Measurements from ENCODE around the gene DSP. TPM values are rescaled to one million over a fixed set of nuclear protein-coding genes. Genes with fewer than 3 reads are reported as not detected.

The DSP gene
- total RNA-seq, 1 experiment from 2014 or later: 76.1 TPM

DNA sequence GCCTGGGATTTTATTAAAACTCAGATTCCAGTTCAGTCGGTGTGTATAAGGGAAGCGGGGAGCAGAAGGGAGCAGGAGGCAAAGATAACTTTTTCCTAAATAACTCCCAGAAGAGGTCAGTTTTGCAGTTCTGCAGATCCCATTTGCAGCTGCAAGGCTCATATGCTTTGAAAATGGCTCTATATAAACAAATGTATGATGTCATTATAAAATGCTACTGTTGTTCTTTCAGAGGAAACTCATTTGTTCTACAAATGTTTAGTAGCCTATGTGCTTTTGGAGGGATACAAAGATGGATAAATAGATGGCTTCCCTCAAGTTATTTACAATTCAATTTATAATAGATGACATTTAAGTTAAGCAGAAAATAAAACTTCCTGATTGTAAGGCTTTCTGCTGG is 29.2 kb upstream of the DSP start (continued):
- TF ChIP-seq, protein P1, sequence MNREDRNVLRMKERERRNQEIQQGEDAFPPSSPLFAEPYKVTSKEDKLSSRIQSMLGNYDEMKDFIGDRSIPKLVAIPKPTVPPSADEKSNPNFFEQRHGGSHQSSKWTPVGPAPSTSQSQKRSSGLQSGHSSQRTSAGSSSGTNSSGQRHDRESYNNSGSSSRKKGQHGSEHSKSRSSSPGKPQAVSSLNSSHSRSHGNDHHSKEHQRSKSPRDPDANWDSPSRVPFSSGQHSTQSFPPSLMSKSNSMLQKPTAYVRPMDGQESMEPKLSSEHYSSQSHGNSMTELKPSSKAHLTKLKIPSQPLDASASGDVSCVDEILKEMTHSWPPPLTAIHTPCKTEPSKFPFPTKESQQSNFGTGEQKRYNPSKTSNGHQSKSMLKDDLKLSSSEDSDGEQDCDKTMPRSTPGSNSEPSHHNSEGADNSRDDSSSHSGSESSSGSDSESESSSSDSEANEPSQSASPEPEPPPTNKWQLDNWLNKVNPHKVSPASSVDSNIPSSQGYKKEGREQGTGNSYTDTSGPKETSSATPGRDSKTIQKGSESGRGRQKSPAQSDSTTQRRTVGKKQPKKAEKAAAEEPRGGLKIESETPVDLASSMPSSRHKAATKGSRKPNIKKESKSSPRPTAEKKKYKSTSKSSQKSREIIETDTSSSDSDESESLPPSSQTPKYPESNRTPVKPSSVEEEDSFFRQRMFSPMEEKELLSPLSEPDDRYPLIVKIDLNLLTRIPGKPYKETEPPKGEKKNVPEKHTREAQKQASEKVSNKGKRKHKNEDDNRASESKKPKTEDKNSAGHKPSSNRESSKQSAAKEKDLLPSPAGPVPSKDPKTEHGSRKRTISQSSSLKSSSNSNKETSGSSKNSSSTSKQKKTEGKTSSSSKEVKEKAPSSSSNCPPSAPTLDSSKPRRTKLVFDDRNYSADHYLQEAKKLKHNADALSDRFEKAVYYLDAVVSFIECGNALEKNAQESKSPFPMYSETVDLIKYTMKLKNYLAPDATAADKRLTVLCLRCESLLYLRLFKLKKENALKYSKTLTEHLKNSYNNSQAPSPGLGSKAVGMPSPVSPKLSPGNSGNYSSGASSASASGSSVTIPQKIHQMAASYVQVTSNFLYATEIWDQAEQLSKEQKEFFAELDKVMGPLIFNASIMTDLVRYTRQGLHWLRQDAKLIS (CRISPR knock-in tag; IDR thresholded peaks at IDR 0.05; ENCODE audit: borderline replicate concordance): no peak
- no peak for TF ChIP-seq OVOL2 (CRISPR knock-in tag; IDR thresholded peaks at IDR 0.05; ENCODE audit: borderline replicate concordance)
- TF ChIP-seq GTF2I (CRISPR knock-in tag; conservative IDR thresholded peaks at IDR 0.05): no peak

DNA sequence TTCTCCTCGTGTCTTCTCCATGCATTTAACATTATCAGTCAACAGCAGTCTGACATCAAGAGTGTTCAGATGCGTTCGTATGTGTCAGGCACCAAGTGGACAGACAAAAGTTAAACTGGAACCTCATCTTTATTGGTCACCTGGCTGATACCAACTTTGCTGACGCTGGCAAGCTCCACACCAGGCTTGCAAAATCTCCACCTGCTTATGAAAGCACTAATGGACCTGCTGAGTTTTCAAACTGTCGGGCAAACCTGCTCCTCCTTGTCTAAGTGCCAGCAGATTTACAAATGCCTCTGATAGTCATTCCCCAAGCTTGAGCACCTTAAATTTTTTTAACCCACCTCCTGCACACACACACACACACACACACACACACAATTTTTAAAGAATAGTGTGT is 27.9 kb upstream of the DSP start:
- TF ChIP-seq ZNF263 (CRISPR knock-in tag; IDR thresholded peaks at IDR 0.05; ENCODE audit: low read depth) (no peak), FOXJ3 (CRISPR knock-in tag; IDR thresholded peaks at IDR 0.05; ENCODE audit: borderline replicate concordance) (no peak)
- TF ChIP-seq, protein P2, sequence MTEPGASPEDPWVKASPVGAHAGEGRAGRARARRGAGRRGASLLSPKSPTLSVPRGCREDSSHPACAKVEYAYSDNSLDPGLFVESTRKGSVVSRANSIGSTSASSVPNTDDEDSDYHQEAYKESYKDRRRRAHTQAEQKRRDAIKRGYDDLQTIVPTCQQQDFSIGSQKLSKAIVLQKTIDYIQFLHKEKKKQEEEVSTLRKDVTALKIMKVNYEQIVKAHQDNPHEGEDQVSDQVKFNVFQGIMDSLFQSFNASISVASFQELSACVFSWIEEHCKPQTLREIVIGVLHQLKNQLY (CRISPR knock-in tag; IDR thresholded peaks at IDR 0.05): no peak
- TF ChIP-seq, protein P3, sequence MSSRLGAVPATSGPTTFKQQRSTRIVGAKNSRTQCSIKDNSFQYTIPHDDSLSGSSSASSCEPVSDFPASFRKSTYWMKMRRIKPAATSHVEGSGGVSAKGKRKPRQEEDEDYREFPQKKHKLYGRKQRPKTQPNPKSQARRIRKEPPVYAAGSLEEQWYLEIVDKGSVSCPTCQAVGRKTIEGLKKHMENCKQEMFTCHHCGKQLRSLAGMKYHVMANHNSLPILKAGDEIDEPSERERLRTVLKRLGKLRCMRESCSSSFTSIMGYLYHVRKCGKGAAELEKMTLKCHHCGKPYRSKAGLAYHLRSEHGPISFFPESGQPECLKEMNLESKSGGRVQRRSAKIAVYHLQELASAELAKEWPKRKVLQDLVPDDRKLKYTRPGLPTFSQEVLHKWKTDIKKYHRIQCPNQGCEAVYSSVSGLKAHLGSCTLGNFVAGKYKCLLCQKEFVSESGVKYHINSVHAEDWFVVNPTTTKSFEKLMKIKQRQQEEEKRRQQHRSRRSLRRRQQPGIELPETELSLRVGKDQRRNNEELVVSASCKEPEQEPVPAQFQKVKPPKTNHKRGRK (CRISPR knock-in tag; IDR thresholded peaks at IDR 0.05; ENCODE audit: borderline replicate concordance): no peak
- TF ChIP-seq, protein P4, sequence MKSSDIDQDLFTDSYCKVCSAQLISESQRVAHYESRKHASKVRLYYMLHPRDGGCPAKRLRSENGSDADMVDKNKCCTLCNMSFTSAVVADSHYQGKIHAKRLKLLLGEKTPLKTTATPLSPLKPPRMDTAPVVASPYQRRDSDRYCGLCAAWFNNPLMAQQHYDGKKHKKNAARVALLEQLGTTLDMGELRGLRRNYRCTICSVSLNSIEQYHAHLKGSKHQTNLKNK (CRISPR knock-in tag; IDR thresholded peaks at IDR 0.05): no peak
- H3K27ac Mint-ChIP-seq: no peak overlapping the region

DNA sequence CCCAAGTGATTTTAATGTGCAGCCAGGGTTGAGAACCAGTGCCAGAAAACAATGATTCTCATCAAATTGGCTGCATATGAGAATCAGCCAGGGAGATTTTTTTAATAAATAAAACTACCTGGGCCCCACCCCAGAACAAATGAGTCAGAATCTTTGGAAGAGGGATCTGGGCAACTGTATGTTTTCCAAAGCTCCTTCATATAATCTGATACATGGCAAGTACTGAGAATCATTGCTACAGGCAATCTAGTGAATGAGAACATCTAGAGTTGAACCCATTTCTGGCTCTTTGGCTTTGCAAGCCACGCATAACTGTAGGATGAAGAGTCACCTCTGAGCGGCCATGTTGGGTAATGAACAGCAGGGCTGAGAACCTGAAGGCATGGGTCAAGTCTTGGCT is 26.1 kb upstream of the DSP start:
- no peak overlapping the region for H3K27ac Mint-ChIP-seq
- H3K27me3 Mint-ChIP-seq (ENCODE audit: low read depth): no peaks in the 10 kb centered on the region
- no peaks in the 10 kb centered on the region for H3K36me3 Mint-ChIP-seq
- no peak for TF ChIP-seq ZNF219 (CRISPR knock-in tag; IDR thresholded peaks at IDR 0.05; ENCODE audit: borderline replicate concordance)
- ATAC-seq (no peak), DNase-seq (ENCODE audit: low spot score) (no peak)
- peaks cover 7% of the 10 kb centered on the region for H3K4me1 Mint-ChIP-seq
- H3K4me3 Mint-ChIP-seq: no peak overlapping the region
- POLR2A ChIA-PET: no interaction called here
- CTCF ChIA-PET: no interaction called here
- H3K9me3 Mint-ChIP-seq: no peaks in the 10 kb centered on the region

More for the DNA sequence above, 27.9 kb upstream of the DSP start:
- Mint-ChIP-seq H3K27me3 (ENCODE audit: low read depth) (no peaks in the 10 kb centered on the region), H3K36me3 (no peaks in the 10 kb centered on the region), H3K4me1 (no peaks in the 10 kb centered on the region), H3K9me3 (no peaks in the 10 kb centered on the region), H3K4me3 (no peak overlapping the region)
- ATAC-seq (no peak), DNase-seq (ENCODE audit: low spot score) (no peak)
- CTCF ChIA-PET: no interaction called here
- POLR2A ChIA-PET: no interaction called here

DNA sequence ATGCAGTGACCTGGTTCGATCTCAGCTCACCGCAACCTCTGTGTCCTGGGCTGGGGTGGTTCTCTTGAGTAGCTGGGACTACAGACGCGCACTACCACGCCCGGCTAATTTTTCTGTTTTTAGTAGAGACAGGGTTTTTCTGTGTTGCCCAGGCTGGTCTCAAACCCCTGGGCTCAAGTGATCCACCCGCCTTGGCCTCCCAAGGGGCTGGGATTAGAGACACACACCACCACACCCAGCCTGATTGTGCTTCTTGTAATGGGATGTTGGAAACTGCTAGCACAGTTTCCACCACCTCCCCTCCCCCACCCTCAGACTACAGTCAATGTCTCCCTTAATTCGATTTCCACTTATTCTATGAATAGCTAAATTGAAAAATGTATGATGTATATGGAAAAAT is 22.6 kb upstream of the DSP start:
- POLR2A ChIA-PET: interaction anchor here (0.6 kb wide), 1 partner anchor 1673 kb away, joined by 7 read pairs; no protein-coding TSS in a partner anchor
- DNase-seq (ENCODE audit: low spot score): no peak
- H3K4me1 Mint-ChIP-seq: peaks cover 7% of the 10 kb centered on the region
- no peaks in the 10 kb centered on the region for H3K9me3 Mint-ChIP-seq
- CTCF ChIA-PET: interaction anchor here (0.9 kb wide), 1 partner anchor 15 kb away, joined by 3 read pairs; no protein-coding TSS in a partner anchor
- no peaks in the 10 kb centered on the region for H3K36me3 Mint-ChIP-seq
- H3K4me3 Mint-ChIP-seq: no peak overlapping the region
- H3K27ac Mint-ChIP-seq: no peak overlapping the region
- peak; percentile 18; the same call in 1 of the 2 replicates for ATAC-seq
- no peaks in the 10 kb centered on the region for H3K27me3 Mint-ChIP-seq (ENCODE audit: low read depth)
- TF ChIP-seq, protein P5, sequence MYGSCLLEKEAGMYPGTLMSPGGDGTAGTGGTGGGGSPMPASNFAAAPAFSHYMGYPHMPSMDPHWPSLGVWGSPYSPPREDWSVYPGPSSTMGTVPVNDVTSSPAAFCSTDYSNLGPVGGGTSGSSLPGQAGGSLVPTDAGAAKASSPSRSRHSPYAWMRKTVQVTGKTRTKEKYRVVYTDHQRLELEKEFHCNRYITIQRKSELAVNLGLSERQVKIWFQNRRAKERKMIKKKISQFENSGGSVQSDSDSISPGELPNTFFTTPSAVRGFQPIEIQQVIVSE (CRISPR knock-in tag; IDR thresholded peaks at IDR 0.05; ENCODE audit: borderline replicate concordance): no peak
- TF ChIP-seq, protein P6, sequence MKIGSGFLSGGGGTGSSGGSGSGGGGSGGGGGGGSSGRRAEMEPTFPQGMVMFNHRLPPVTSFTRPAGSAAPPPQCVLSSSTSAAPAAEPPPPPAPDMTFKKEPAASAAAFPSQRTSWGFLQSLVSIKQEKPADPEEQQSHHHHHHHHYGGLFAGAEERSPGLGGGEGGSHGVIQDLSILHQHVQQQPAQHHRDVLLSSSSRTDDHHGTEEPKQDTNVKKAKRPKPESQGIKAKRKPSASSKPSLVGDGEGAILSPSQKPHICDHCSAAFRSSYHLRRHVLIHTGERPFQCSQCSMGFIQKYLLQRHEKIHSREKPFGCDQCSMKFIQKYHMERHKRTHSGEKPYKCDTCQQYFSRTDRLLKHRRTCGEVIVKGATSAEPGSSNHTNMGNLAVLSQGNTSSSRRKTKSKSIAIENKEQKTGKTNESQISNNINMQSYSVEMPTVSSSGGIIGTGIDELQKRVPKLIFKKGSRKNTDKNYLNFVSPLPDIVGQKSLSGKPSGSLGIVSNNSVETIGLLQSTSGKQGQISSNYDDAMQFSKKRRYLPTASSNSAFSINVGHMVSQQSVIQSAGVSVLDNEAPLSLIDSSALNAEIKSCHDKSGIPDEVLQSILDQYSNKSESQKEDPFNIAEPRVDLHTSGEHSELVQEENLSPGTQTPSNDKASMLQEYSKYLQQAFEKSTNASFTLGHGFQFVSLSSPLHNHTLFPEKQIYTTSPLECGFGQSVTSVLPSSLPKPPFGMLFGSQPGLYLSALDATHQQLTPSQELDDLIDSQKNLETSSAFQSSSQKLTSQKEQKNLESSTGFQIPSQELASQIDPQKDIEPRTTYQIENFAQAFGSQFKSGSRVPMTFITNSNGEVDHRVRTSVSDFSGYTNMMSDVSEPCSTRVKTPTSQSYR (CRISPR knock-in tag; IDR thresholded peaks at IDR 0.05): no peak
- TF ChIP-seq ELF4 (CRISPR knock-in tag; IDR thresholded peaks at IDR 0.05; ENCODE audit: low read depth) (no peak), RELA (CRISPR knock-in tag; IDR thresholded peaks at IDR 0.05; ENCODE audit: borderline replicate concordance) (no peak)
- TF ChIP-seq, protein P3 (CRISPR knock-in tag; IDR thresholded peaks at IDR 0.05; ENCODE audit: borderline replicate concordance): no peak
- TF ChIP-seq, protein P7, sequence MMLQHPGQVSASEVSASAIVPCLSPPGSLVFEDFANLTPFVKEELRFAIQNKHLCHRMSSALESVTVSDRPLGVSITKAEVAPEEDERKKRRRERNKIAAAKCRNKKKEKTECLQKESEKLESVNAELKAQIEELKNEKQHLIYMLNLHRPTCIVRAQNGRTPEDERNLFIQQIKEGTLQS (CRISPR knock-in tag; conservative IDR thresholded peaks at IDR 0.05): no peak
